Right lobe of liver (tissue), 6 donors: ENCODE data around the gene ELP2. TPM values are rescaled to one million over a fixed set of nuclear protein-coding genes. Genes with fewer than 3 reads are reported as not detected.

Experiments
- ATAC-seq, 4 donors: fragments of 200-7000 bp; cut with Tn5 transposase; one replicate each; pipeline ENCODE4 v1.9.1; 2020; ENCODE audit warnings: mild to moderate bottlenecking in 4 of 4, moderate library complexity in 4 of 4
- DNase-seq, 3 donors: peaks; one replicate each; pipeline ENCODE4 v3.0.0-alpha.2; 2020
- H3K27ac ChIP-seq, 3 donors: fragments of 200-600 bp; one replicate each; pipeline ENCODE4 v1.8.0; 2022
- H3K27me3 ChIP-seq, 2 donors: fragments of 200-600 bp; one replicate each; pipeline ENCODE4 v1.8.0; 2022
- H3K36me3 ChIP-seq, 4 donors: fragments of 200-600 bp; sonication (generic) in 1 of 4; one replicate each; pipeline versions ENCODE4 v1.5.1 to v1.8.0; 2017 to 2022; ENCODE audit warnings: control low read depth in 1 of 4
- H3K4me1 ChIP-seq, 4 donors: fragments of 200-600 bp; sonication (generic) in 1 of 4; one replicate each; pipeline versions ENCODE4 v1.5.1 to v1.8.0; 2017 to 2022; ENCODE audit warnings: control low read depth in 1 of 4
- H3K4me3 ChIP-seq, 3 donors: fragments of 200-600 bp; one replicate each; pipeline ENCODE4 v1.8.0; 2022
- H3K9me3 ChIP-seq, 4 donors: fragments of 200-600 bp; sonication (generic) in 1 of 4; one replicate each; pipeline versions ENCODE4 v1.5.1 to v1.8.0; 2017 to 2022; ENCODE audit warnings: control low read depth in 1 of 4
- POLR2A ChIP-seq: fragments of 450-650 bp; IDR thresholded peaks from one replicate; pipeline ENCODE4 v1.6.1; 2017; ENCODE audit warnings: antibody characterized with exemption, mild to moderate bottlenecking
- WGBS: methylation state at CpG from one replicate; pipeline ENCODE4 v1.1.6; 2018; ENCODE audit warnings: low coverage, low lambda C conversion rate; ENCODE audit not compliant: insufficient coverage; ENCODE audit errors: missing lambda C conversion rate; 5-methylcytosine and 5-hydroxymethylcytosine counted together
- intact Hi-C, 2 donors: fragments of 100-400 bp; cut with DNase I; formaldehyde crosslinking; loops; one replicate each; pipeline versions ENCODE4 v1.11.2 to v1.14.1; 2022
- total RNA-seq, 6 experiments: library from RNA; depleted of rRNA in 2 of 6; stranded (reverse); fragments of >200 nt in 2 of 6; fragmentation: NEBNext Ultra II Directional in 3 of 6; extraction: Animal tissue kit (Norgen Biotek cat#: 25700) in 3 of 6; gene quantifications; one replicate each; pipeline versions ENCODE4 v1.1.0 to v1.2.4, GENCODE V29; 2016 to 2023
- TF ChIP-seq, protein P1 (sequence below), 4 donors: fragments of 200-600 bp in 3 of 4; fragments of 450-650 bp in 1 of 4; IDR thresholded peaks; one replicate each; pipeline versions ENCODE4 v1.5.1 to v1.8.0; 2016 to 2022; ENCODE audit warnings: antibody characterized with exemption in 4 of 4, mild to moderate bottlenecking in 2 of 4
- donor health status: DM: no; HTN: yes; CAD: no.
- donor health status: DM: no; HTN: no; CAD: no.
- donor health status: DM: no; HTN: no; CAD: no.
- donor health status: DM: no; HTN: yes; CAD: no.
- donor health status: DM: no; HTN: yes; CAD: no.

The ELP2 gene
- total RNA-seq, 6 experiments from 2014 or later: 26.9 to 58.7 (median 50.3) TPM

DNA sequence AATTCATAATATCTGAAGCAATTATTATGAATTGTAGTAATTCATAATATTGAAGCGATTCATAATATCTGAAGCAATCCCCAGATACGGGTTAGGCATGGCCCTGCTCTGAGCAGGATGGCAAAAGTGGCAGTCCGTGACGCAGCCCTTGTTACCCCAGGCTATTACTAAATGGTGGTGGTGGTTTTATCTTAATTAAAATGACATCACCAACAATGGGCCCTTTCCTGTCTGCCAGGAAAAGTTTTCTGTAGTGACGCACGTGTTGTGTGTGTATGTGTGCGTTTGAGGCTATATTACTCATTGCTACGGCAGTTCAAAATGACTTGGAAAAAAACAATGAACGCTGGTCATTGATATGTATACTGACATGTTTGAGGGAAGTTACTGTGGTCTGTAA lies 47.0 kb downstream of the ELP2 start:
- Histone ChIP-seq H3K9me3 (no peaks in the 10 kb centered on the region), H3K4me3 (no peak overlapping the region), H3K36me3 (peaks cover 0 to 29% (median 3%) of the 10 kb centered on the region in 4 donors), H3K4me1 (peaks cover 0 to 28% (median 8%) of the 10 kb centered on the region in 4 donors), H3K27ac (peak overlapping the region; percentile 33 to 96 (median 72)), H3K27me3 (no peaks in the 10 kb centered on the region)
- no peak for DNase-seq
- WGBS: 84% methylated on average over 9 of the region's 9 CpGs
- ATAC-seq: no peak
- intact Hi-C loops: no loop called here
- TF ChIP-seq POLR2A: no peak
- TF ChIP-seq, protein P1, sequence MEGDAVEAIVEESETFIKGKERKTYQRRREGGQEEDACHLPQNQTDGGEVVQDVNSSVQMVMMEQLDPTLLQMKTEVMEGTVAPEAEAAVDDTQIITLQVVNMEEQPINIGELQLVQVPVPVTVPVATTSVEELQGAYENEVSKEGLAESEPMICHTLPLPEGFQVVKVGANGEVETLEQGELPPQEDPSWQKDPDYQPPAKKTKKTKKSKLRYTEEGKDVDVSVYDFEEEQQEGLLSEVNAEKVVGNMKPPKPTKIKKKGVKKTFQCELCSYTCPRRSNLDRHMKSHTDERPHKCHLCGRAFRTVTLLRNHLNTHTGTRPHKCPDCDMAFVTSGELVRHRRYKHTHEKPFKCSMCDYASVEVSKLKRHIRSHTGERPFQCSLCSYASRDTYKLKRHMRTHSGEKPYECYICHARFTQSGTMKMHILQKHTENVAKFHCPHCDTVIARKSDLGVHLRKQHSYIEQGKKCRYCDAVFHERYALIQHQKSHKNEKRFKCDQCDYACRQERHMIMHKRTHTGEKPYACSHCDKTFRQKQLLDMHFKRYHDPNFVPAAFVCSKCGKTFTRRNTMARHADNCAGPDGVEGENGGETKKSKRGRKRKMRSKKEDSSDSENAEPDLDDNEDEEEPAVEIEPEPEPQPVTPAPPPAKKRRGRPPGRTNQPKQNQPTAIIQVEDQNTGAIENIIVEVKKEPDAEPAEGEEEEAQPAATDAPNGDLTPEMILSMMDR (IDR thresholded peaks at IDR 0.05): no peak

- WGBS: 64% methylated on average over 1 of the region's 3 CpGs
- H3K4me1 ChIP-seq: peaks cover 0 to 33% (median 8%) of the 10 kb centered on the region in 4 donors
- intact Hi-C loops: no loop called here
- TF ChIP-seq POLR2A: no peak
- TF ChIP-seq, protein P1 (IDR thresholded peaks at IDR 0.05): no peak
- H3K27ac ChIP-seq: peak overlapping the region in 1 of 3 donors; percentile 96
- no peaks in the 10 kb centered on the region for H3K27me3 ChIP-seq
- H3K4me3 ChIP-seq: no peak overlapping the region
- H3K9me3 ChIP-seq: no peaks in the 10 kb centered on the region
- H3K36me3 ChIP-seq: peaks cover 0 to 18% (median 1%) of the 10 kb centered on the region in 4 donors
- no peak for ATAC-seq
- DNase-seq: no peak
Measured at GRCh38 chr18:36177913-36178312, 48.2 kb downstream of the ELP2 start.

GRCh38 chr18:36179562-36180355 lies 50.1 kb downstream of the ELP2 start:
- ATAC-seq (peak in 1 of 4 donors; percentile 11), DNase-seq (peak; percentile 68 to 73 (median 71))
- H3K27ac ChIP-seq: no peak overlapping the region
- intact Hi-C loops: no loop called here
- H3K27me3 ChIP-seq: no peaks in the 10 kb centered on the region
- H3K36me3 ChIP-seq: peaks cover 0 to 3% (median 1%) of the 10 kb centered on the region in 4 donors
- 21% methylated on average over 7 of the region's 7 CpGs for WGBS
- H3K9me3 ChIP-seq: no peaks in the 10 kb centered on the region
- H3K4me3 ChIP-seq: no peak overlapping the region
- TF ChIP-seq, protein P1 (IDR thresholded peaks at IDR 0.05): no peak
- TF ChIP-seq POLR2A: no peak
- H3K4me1 ChIP-seq: peaks cover 0 to 32% (median 8%) of the 10 kb centered on the region in 4 donors

GRCh38 chr18:36181441-36181840 lies 51.7 kb downstream of the ELP2 start:
- 78% methylated on average over 3 of the region's 6 CpGs for WGBS
- Histone ChIP-seq H3K27me3 (no peaks in the 10 kb centered on the region), H3K9me3 (no peaks in the 10 kb centered on the region), H3K4me3 (no peak overlapping the region), H3K4me1 (peaks cover 0 to 18% (median 2%) of the 10 kb centered on the region in 4 donors), H3K27ac (no peak overlapping the region), H3K36me3 (no peaks in the 10 kb centered on the region)
- intact Hi-C loops: no loop called here
- ATAC-seq: peak in 1 of 4 donors; percentile 19
- no peak for DNase-seq
- TF ChIP-seq, protein P1 (IDR thresholded peaks at IDR 0.05): no peak
- TF ChIP-seq POLR2A: no peak
